HG03175 (cell line): Measurements from ENCODE around the gene CCDC141.
"Not testable (repeated sequence)": the region's sequence is repeated elsewhere in the genome, so short reads cannot be mapped to it uniquely, and the experiment has no call there.

Experiments
- ATAC-seq: cut with Tn5 transposase; IDR thresholded peaks from one replicate; pipeline ENCODE4 v1.9.1; 2021; ENCODE audit warnings: mild to moderate bottlenecking, moderate library complexity; ENCODE audit not compliant: unreplicated experiment

The CCDC141 gene, protein sequence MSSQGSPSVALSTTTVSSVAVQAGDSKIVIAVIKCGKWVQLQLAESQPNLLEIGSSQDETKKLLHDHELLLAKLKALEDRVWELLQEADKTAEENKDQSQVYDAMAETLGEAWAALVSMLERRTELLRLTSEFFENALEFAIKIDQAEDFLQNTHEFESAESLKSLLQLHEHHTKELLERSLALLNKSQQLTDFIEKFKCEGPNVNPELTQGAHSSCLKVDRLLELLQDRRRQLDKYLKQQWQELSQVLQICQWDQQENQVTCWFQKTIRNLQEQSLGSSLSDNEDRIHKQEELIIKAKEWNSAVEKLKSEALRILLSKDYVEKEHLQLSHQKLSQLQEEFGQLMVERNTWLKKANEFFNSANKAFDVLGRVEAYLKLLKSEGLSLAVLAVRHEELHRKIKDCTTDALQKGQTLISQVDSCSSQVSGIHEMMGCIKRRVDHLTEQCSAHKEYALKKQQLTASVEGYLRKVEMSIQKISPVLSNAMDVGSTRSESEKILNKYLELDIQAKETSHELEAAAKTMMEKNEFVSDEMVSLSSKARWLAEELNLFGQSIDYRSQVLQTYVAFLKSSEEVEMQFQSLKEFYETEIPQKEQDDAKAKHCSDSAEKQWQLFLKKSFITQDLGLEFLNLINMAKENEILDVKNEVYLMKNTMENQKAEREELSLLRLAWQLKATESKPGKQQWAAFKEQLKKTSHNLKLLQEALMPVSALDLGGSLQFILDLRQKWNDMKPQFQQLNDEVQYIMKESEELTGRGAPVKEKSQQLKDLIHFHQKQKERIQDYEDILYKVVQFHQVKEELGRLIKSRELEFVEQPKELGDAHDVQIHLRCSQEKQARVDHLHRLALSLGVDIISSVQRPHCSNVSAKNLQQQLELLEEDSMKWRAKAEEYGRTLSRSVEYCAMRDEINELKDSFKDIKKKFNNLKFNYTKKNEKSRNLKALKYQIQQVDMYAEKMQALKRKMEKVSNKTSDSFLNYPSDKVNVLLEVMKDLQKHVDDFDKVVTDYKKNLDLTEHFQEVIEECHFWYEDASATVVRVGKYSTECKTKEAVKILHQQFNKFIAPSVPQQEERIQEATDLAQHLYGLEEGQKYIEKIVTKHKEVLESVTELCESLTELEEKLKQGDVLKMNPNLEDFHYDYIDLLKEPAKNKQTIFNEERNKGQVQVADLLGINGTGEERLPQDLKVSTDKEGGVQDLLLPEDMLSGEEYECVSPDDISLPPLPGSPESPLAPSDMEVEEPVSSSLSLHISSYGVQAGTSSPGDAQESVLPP (N-terminal part only)

DNA sequence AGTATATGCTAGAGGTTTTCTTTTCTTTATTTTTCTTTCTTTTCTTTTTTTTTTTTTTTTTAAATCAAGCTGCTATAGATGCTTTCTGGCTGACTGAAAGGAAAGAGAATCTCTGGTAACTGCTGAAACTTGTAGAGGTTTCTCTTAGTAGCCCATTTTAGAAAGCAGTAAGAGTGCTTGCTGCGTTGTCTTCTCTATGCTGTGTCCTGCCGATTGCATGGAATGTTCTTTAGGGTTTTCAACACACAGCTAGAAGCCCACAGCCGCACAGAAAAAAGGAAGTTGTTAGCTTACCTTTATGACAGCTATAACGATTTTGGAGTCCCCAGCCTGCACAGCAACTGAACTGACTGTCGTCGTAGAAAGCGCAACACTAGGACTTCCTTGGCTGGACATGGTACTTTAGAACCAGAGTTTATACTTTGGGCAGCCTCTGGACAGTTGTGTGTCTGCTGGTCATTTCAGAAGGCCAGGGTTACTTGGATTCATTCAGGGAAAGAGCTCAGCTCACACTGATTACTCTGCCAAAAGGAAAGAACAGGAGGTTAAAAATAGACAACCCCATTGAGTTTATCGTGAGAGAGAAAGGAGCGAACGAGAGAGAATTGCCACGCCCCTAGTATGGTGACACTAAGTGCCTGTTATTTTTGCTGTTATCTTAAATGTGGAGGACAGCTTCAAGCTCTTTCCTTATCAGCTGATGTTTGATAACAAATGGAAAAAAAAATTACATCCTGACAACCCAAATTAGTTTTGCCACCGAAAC lies at the start of gene CCDC141:
CCDC141 (minus strand) TSS at position 592 of the 766 bp plus-strand sequence; CDS start at position 396, 196 bp downstream.
- ATAC-seq = peak; percentile 76

DNA sequence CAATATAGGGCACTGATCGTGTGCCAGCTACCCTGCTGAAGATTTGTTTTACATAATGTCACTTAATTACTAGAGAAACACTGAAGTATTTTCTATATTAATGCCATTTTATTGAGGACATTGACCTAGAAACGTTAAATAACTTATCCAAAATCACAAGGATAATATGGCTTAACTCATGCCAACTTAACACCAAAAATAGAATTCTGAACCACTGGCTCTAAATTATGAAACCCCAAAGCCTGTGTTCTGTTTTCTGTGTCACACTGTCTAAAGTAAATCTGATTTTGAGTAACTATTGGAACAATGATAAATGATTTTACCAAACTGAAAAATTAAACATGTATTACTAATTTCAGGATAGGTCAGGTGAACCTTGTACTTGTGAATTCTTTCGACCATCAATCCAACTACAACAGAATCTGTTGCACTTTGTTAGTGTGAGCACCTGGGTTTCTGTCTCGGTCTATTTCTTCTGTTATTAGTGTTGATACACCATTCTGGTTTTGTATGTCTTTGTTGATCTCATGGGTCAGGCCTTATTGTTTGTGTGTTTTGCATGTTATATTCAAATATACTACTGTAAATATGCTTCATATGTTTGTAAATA lies 48.2 kb upstream of the CCDC141 start:
- ATAC-seq = no peak

DNA sequence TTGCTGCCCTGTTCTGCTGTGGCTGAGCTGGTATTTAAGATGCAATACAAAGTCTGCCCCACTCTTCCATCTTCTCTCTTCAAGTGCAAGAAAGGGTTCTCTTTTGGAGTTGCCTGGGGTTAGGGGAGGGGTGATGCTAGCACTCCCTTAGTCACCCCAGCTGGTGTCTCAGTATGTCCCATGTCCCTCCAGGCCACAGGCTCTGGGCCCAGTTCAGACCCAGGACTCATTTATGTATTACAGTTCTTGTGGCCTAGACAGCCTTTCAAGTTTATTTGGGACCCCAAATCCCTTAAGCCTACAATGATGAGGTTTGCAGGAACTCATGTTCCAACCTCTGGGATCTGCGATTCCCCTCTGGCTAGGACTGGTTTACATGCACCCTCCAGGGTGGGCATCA lies 47.2 kb upstream of the CCDC141 start:
- ATAC-seq = no peak

DNA sequence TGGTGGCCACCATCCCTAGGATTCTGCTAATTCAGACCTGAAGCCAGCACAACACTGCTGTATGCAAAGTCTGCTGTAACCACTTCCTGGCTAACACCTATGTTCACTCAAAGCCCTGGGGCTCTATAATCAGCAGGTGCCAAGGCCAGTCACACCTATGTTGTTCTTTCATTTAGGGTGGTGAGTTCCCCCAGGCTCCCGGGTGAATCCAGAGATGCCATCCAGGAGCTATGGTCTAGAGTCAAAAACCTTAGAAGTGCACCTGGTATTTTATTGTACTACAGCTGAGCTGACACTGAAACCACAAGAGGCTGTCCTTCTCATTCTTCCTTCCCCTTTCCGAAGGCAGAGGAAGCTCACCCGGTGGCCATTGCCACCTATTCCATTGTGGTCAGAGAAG lies 46.2 kb upstream of the CCDC141 start:
- ATAC-seq = peak; percentile 100

GRCh38 chr2:179092912-179093311 lies 43.0 kb upstream of the CCDC141 start:
- ATAC-seq = not testable (repeated sequence)

DNA sequence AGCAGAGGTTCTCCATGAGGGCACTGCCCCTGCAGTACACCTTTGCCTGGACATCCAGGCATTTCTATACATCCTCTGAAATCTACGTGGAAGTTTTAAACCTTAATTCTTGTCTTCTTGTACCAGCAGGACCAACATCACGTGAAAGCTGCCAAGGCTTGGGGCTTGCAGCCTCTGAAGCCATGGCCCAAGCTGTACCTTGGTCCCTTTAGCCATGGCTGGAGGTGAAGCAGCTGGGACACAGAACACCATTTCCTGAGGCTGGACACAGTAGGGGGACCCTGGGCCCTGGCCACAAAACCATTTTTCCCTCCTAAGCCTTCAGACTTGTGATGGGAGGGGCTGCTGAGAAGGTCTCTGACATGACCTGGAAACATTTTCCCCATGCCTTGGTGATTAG lies 32.8 kb upstream of the CCDC141 start:
- ATAC-seq = no peak

DNA sequence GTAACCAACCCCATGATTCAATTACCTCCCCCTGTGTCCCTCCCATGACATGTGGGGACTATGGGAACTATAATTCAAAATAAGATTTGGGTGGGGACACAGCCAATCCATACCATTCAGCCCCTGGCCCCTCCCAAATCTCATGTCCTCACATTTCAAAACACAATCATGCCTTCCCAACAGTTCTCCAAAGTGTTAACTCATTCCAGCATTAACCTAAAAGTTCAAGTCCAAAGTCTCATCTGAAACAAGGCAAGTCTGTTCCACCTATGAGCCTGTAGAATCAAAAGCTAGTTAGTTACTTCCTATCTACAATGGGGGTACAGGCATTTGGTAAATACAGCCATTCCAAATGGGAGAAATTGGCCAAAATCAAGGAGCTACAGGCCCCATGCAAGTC lies 32.0 kb upstream of the CCDC141 start:
- no peak for ATAC-seq

DNA sequence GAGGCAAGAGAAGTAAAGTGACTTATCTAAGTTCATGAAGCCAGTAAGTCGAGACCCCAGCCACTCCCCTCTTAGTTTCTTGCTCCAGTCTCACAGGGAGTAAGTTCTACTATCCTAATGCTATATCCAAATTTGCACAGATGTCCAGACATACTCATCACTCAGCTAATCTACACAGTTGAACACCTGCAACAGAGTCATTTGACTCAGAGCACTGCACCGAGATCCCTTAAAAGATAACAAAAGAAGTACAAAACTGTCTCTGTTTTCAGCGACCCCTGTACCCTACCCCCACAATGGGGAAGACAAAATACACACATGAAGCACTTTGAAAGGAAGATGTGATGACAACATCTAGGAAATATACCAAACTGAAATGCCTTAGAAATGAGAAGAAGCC lies 22.6 kb upstream of the CCDC141 start:
- ATAC-seq = no peak

DNA sequence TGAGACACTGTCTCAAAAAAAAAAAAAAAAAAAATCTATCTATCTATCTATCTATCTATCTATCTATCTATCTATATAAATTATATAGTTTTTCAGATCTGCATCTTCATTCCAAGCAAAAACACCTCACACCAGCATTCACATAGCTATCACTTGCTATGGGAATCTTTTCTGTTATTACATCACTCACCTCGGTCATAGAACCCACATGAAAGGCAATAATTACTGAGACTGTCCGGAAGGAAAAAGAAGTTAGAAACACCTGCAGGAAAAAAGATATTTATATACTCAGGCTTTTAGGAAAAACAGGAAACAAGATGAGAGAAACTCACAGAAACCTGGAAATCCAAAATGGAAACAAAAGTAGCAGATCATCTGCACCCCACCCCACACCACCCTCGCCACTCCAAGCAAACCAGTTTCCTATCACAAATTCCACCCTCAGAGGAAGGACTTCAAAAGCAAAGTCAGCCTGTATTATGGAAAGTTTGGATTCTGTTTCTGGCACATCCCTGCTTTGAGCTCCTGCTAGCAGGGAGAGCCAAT lies 21.9 kb upstream of the CCDC141 start:
- ATAC-seq = no peak

- ATAC-seq = no peak
These were observed 21.0 kb upstream of the CCDC141 start for GRCh38 chr2:179070895-179071294.

DNA sequence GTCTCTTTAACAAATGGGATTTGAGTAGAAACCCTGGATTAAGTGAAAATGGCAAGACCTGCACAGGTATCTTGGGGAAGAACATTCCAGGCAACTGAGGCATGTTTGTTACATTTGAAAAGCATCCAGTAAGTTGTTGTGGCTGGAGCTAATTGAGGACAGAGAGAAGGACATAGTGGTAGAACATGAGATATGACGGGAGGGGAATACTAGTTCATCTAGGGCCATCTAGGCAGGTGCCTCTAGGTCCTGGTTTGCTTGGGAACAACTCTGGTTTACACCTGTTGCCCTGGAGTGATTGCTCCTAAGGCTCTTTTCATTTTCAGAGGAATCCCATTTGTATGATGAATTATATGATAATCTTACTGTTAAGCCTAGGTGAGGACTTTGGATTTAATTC lies 19.7 kb upstream of the CCDC141 start:
- ATAC-seq = no peak

DNA sequence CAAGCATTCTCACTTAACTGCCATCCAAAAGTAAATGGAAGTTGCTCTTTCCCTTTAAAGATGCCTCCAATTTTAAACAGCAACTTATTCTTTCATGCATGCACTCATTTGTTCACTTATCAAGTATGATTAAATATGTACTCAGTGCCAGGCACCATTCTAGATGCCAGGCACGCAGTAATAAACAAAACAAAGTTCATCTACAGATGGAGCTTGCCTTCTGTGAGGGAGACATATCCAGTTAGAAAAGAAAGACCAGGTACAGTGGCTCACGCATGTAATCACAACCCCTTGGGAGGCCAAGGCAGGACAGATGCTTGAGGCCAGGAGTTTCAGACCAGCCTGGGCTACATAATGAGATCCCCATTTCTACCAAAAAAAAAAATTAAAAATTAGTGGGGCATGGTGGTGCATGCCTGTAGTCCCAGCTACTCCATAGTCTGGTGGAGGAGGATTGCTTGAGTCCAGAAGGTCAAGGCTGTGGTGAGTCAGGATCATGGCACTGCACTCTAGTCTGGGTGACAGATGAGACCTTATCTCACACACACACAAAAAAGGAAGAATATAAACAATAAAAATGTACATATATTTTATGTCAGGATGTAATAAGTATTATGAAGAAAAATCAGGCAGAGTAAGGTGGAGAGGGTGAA lies 19.2 kb upstream of the CCDC141 start:
- no peak for ATAC-seq

DNA sequence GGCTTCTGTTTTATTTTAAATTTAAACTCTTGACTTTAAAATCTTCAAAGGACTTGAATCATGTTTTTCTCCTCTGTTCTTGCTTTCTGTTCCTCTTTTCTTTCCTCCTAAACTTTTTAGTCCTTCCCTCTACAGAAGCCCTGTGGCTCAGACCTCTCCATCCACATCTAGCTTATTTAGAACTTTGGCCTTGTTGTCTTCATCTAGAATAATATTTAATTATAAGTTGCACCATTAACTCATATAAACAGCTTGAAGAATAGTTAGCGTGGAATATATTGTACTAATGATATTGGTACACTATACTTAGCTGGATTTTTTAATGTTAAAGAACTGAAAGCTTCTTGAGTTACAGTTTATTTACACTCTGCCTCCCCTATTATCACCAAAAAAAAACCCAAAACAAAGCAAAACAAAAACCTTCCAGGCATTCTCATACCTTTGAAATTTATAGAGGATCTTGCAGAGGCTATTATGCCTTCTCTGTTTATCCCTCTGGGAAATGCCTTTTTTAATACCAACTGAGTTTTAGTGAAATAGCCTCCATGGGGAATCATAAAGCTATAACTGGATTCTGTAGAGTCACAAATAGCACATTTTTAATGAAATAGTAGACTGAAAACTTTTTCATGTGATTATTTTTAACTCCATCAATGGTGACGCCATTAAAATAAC lies 9.2 kb upstream of the CCDC141 start:
- peak; percentile 78 for ATAC-seq

DNA sequence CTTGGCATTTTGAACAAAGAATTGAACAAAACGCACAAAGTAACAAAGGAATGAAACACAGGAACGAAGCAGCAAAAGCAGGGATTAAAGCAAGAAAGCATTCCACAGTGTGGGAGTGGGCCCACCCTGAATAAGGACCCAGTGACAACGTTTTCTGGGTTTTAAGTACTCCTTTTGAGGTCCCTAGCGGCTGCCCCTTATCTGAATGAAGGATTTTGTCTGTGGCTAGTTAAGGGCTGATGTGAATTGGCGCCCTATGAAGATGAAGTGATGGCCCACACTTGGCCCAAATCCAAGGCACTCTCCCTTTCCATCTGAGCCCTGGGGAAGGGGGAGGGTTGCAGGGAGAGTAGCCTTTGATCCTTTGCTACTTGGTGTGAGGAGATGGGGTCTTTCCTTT lies 7.8 kb upstream of the CCDC141 start:
- ATAC-seq = no peak

GRCh38 chr2:179053568-179053967 lies 3.6 kb upstream of the CCDC141 start:
- ATAC-seq = not testable (repeated sequence)

DNA sequence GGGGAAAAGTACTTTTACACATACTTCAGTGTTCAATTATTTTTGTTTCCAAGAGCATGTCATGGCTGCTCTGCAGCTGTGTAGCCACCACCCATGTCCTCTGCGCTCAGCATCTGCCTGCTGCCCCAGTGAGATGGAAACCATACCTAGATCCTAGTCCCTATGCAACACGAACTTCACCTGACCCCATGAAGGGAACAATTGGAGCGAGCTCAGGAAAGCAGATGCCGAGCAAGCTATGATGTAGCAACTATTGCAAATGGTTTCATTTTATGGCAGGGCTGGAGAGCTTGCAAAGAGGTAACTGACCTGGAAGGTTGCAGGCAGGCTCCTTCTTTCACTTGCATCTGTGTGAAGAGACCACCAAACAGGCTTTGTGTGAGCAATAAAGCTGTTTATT lies 1.3 kb upstream of the CCDC141 start:
- ATAC-seq = no peak

DNA sequence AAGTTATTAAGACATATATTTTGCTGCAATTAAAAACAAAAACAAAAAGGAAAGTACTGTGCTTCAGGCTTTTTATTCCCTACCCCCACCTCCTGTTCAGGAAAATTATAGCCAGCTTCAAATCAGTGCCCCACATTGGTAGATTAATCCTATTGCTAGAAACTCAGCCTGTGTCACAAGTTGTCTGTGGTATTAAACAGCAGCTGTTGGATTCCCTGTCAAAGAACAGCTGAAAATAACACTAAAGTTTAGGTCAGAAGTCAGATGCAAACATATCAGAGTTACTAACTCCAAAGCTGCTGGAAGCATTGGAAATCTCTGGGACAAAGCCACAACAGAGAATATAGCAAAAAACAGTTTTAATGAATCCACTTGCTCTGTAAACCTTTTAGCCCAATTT lies 818 bp upstream of the CCDC141 start:
- no peak for ATAC-seq

DNA sequence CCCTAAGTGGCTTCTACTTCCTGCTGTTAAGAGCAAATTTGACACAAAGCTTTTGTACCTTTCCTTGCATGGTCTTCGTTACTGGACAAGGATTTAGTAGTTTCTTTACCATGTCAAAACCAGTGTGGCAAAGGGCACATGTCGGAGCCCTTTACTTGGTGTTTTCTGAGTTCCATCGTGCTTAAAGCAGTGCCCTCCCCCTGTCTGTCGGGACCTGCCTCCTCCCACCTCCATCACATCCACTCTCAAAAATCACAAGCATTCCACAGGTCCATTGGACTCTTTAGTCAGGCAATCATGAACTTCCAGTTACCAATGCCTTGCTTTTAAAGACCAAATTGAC lies 763 bp downstream of the CCDC141 start:
- ATAC-seq = peak; percentile 47

DNA sequence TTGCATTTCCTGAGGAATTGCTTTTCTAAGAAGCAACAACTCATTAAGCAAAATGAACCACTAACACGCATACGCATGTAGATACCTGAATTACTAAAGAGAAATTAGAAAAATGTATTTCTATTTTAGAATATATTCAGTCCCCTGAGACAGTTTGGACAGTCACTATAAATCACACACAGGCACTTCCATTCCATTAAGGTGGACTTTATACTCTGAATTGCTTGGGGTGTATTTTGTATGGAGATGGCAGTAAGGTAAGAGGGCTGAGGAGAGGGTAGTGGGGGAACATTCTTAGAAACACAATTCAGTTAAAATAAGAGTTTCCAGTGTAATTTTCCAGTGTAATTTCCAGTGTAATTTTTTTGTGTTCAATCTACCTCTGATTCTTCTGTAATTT lies 1.8 kb downstream of the CCDC141 start:
- no peak for ATAC-seq
